CD4-positive, alpha-beta T cell treated with Interleukin-6 at 100 ng/mL for 8 hours (primary cell): ENCODE measurements around the gene THUMPD2.
"Not testable (repeated sequence)": the region's sequence is repeated elsewhere in the genome, so short reads cannot be mapped to it uniquely, and the experiment has no call there.

Experiments used
- DNase-seq: peaks from one replicate; pipeline ENCODE4 v3.0.0-alpha.2; 2020; ENCODE audit warnings: mixed read lengths, low spot score

Gene THUMPD2

DNA sequence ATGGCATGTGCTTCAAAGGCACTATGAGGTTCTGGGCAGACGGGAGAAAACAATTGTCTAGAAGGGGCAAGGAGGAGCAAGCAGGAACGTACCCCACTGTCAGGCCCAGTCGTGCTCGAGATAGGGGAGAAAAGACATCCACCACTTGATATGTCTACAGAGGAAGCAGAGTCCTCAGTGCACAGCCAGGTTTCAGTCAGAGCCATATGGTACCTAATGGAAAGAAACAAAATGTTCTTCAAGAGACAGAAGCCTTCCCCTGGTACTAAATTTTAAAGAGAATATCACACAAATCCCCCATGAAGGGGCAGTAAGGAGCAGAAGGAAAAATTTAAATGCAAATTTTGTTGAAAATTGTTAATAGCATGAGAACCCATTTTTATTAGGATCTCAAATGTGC is 21.9 kb downstream of the THUMPD2 start:
- no peak for DNase-seq

GRCh38 chr2:39755466-39755865 is 23.6 kb downstream of the THUMPD2 start:
- no peak for DNase-seq

DNA sequence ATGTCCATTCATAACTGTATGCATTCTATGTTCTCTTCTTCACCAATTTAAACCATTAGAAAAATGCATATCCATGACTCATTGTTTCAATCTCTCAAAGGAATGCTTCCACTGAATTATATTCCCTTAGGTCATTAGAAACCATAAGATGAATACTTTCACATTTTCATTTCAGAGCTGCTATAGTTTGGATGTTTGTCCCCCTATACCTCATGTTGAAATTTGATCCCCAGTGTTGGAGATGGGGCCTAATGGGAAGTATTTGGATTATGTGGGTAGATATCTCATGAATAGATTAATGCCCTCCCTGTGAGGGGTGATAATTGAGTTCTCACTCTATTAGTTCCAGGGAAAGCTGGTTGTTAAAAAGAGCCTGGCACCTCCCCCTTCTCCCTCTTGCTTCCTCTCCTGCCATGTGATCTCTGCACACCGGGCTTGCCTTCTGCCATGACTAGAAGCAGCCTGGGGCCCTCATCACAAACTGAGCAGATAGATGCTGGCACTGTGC is 35.7 kb downstream of the THUMPD2 start:
- no peak for DNase-seq

DNA sequence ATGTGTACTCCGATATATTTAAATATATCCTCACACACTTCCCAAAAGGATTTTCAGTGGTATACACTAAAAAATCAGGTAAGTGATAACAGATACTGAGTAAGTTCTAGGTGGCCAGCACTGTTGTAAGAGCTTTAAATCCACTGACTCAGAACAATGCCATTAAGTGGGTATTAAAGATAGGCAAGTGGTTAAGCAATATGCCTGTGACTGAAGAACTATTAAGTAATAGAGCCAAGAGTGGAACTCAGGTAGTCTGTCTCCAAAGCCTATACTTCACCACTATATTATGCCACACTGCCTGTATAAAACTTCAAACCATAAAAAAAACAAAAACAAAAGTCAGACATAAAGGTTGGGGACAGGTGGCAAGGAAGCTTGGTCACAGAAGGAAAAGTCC is 37.2 kb downstream of the THUMPD2 start:
- DNase-seq, result no peak

DNA sequence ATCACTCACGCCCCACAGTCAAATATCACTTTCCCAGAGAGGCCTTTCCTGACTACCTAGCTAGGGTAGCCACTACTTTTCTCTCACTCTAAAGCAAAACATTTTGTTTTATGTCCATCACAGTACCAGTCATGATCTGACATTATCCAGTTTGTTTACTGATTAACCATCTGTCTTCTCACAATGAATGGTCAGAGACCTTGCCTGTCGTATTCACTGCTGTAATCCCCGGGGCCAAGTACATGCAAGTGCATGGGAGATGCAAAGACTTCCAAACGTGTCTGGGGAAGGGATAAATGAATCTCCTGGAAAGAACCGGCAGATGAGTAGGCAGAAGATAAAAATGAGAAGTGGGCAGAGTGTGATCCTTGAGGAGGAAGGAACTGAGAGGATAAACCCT is 39.7 kb downstream of the THUMPD2 start:
- DNase-seq, result no peak

DNA sequence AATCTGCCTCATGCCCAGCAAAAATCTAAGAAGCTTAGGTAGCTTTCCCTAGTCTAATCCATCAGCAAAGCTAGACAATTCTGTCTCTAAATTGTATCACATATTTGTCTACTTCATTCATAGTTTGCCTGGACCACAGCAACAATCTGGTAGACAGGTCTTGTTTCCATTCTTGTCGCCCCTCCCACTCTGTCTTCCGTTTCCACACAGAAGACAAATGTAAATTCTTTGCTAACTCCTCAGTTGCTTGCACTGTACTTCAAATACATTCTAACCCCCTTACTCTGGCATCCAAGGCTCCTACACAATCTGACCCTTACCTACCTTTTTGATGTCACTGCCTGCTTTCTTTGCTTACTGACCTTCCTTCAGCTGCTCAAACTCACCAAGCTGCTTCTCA is 40.1 kb downstream of the THUMPD2 start:
- DNase-seq, result no peak

- no peak for DNase-seq
These were observed 41.4 kb downstream of the THUMPD2 start for GRCh38 chr2:39737661-39738060.

GRCh38 chr2:39736640-39737039 is 42.4 kb downstream of the THUMPD2 start:
- DNase-seq, result no peak

GRCh38 chr2:39735648-39736047 is 43.4 kb downstream of the THUMPD2 start:
- no peak for DNase-seq

- no peak for DNase-seq
These were observed 44.6 kb downstream of the THUMPD2 start for GRCh38 chr2:39734445-39734844.

DNA sequence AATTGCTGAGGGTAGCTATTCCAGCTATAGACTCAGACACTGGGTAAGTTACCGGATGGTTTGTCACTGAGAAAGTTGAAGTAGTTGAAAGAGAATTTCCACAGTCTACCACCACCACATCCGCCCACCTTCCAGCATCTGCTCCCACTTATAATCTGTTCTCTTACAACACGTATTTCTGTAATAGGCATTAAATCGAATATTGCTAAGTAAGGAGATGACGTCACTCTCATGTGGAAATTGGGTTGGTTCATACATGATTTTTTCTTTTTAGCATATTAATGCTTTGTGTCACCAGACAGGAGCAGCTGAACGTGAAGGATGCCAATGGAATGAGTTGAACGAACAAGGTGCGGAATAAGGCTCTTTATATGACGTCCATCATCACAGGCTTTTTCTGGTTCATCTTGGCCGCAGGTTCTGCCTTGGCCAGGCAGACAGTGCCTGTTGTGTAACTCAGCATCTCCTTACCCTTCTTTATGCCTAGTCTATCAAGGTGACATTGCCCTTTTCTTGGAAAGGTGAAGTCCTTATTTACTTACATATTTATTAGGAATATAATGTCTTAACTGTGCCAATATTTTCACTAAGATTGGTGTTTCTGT is 45.9 kb downstream of the THUMPD2 start:
- no peak for DNase-seq

- no peak for DNase-seq
These were observed 46.6 kb downstream of the THUMPD2 start for GRCh38 chr2:39732482-39732881.

- no peak for DNase-seq
These were observed 47.5 kb downstream of the THUMPD2 start for GRCh38 chr2:39731546-39731945.

- DNase-seq, result no peak
These were observed 48.3 kb downstream of the THUMPD2 start for GRCh38 chr2:39730685-39731302.

DNA sequence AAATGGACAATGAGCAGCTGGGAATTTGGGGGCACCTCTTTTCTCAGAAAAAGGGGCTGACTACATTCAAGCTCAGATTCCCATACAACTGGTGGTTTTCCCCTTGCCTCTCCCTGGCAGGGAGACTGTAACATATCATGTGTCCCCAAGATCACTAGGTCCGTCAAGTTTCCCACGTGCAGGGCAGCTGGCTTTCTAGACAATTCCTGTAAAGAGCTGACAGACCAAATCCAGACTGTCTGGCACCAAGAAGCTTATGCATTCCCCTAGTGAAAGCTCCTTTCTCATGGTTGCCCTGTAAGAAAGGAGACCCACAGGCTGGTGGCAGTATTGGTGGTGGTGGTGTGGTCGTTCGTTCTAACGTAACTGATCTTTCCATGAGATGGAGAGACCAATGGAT is 48.8 kb downstream of the THUMPD2 start:
- DNase-seq, result no peak

- no peak for DNase-seq
These were observed 50.1 kb downstream of the THUMPD2 start for GRCh38 chr2:39728941-39729351.

DNA sequence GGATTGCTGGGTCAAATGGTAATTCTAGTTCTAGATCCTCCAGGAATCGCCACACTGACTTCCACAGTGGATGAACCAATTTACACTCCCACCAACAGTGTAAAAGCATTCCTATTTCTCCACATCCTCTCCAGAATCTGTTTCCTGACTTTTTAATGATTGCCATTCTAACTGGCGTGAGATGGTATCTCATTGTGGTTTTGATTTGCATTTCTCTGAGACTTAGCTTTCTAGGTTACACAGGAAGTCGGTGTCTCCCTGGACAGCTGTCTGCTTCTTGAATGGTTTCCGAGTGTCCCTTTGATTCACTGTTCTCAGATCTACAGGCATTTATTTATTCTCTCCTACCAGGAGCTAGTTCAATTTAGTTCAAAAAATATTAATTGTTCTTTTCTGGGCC is 51.0 kb downstream of the THUMPD2 start:
- not testable (repeated sequence) for DNase-seq

DNA sequence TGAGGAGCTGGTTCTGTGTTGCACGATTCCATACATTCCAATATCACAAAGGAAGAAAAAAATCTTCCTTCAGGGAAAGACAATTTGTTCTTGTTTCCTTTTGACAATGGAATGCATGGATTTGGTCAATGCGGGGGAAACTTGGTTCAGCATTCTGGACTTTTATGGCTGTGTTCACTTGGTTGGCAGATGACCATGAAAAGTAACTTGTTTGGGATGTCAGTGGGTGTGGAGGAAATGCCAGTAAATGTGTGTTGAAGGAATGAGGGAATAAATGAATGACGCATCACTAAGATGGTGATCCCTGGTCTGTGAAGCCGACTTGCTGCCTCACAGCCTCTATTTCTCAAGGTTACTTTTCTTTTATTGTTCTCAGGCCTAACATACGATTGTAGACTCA is 53.7 kb downstream of the THUMPD2 start:
- DNase-seq, result no peak

- no peak for DNase-seq
These were observed 54.3 kb downstream of the THUMPD2 start for GRCh38 chr2:39724828-39725144.

GRCh38 chr2:39723946-39724827 is 54.9 kb downstream of the THUMPD2 start:
- DNase-seq, result no peak

DNA sequence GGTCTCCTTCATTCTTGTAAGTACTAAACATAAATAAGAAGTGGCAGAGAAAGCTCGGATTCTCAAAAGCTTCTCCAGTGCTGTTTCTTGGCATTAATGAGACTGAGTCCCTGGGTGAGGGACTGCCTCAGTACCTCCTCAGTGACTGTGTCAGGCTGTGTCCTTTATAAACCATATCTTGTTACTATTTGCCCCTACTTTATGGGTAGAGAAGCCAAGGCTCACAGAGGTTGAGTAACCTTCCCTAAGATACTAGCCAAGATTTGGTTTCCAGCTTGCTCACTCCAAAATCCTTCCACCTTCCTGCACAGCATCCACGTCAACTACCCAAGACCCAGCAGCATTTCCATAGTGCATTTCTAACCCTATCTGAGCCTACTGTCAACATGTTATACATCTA is 55.6 kb downstream of the THUMPD2 start:
- DNase-seq, result no peak

DNA sequence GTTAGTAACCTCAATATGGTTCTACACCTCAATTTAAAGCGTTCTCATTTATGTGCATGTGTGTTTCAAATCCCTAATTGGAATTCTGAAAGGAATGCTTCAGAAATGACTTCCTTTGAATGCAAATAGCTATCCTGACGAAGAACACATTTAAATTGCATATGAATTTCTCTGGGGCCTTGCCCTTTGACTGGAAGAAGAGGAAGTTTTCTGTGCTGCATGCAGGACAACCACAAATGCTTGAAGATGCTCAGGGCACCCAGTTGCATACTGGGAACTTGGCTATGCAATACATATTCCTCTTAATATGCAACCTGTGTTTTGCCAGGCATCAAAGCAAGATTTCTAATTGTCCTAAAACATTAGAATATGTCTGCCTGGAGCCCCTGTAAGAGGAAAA is 58.1 kb downstream of the THUMPD2 start:
- no peak for DNase-seq

DNA sequence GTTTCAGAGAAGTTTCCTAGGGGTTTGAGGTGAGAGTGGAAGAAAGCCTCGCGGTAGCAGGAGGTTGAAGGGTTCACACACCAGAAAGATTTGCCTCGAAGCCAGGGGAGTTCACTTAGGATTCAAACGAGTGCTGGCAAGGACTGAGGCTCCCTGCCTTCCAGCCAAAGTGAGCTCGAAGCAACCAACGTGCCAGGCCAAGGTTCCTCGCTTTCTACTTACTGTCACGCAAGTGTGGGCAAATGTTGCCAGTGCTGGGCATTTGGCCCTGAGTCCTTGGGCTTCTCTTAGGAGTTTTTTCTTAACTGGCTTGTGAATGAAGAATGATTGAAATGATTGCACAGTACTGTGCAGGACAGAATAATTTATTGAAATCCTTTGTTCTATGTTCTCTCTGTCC is 59.7 kb downstream of the THUMPD2 start:
- no peak for DNase-seq
